Suprapubic skin (tissue), 4 donors: ENCODE data around the gene ARHGAP23.

ENCODE experiments used
- EP300 ChIP-seq: sonication (generic); formaldehyde crosslinking; IDR thresholded peaks from one replicate; pipeline ENCODE4 v1.6.1; 2017; ENCODE audit warnings: antibody characterized with exemption
- POLR2A ChIP-seq, 2 donors: fragments of 450-650 bp; IDR thresholded peaks; one replicate each; pipeline ENCODE4 v1.6.1; 2017; ENCODE audit warnings: antibody characterized with exemption in 2 of 2, mild to moderate bottlenecking in 2 of 2, moderate library complexity in 2 of 2
- POLR2AphosphoS5 ChIP-seq, 3 donors: sonication (generic); formaldehyde crosslinking; IDR thresholded peaks; one replicate each; pipeline ENCODE4 v1.6.1; 2017; ENCODE audit warnings: antibody characterized with exemption in 3 of 3
- TF ChIP-seq, protein P1 (sequence below), 2 donors: fragments of 200-600 bp in 1 of 2; fragments of 450-650 bp in 1 of 2; sonication (generic) in 1 of 2; IDR thresholded peaks; one replicate each; pipeline ENCODE4 v1.5.1; 2016 to 2019; ENCODE audit warnings: antibody characterized with exemption in 2 of 2, mild to moderate bottlenecking in 1 of 2, moderate library complexity in 1 of 2

GRCh38 chr17:38535886-38536285 is 107.6 kb downstream of the ARHGAP23 start:
- TF ChIP-seq, protein P1, sequence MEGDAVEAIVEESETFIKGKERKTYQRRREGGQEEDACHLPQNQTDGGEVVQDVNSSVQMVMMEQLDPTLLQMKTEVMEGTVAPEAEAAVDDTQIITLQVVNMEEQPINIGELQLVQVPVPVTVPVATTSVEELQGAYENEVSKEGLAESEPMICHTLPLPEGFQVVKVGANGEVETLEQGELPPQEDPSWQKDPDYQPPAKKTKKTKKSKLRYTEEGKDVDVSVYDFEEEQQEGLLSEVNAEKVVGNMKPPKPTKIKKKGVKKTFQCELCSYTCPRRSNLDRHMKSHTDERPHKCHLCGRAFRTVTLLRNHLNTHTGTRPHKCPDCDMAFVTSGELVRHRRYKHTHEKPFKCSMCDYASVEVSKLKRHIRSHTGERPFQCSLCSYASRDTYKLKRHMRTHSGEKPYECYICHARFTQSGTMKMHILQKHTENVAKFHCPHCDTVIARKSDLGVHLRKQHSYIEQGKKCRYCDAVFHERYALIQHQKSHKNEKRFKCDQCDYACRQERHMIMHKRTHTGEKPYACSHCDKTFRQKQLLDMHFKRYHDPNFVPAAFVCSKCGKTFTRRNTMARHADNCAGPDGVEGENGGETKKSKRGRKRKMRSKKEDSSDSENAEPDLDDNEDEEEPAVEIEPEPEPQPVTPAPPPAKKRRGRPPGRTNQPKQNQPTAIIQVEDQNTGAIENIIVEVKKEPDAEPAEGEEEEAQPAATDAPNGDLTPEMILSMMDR (IDR thresholded peaks at IDR 0.05), result no peak
- TF ChIP-seq EP300 (no peak), POLR2AphosphoS5 (IDR thresholded peaks at IDR 0.05) (no peak), POLR2A (IDR thresholded peaks at IDR 0.05) (no peak)
